Measurements from ENCODE around the gene ETV3.
"Not testable (repeated sequence)": the region's sequence is repeated elsewhere in the genome, so short reads cannot be mapped to it uniquely, and the experiment has no call there.

Gene ETV3

GRCh38 chr1:157111396-157112165 lies 26.6 kb downstream of the ETV3 start:
- no peak for DNase-seq

GRCh38 chr1:157110686-157111085 lies 27.5 kb downstream of the ETV3 start:
- DNase-seq = no peak

DNA sequence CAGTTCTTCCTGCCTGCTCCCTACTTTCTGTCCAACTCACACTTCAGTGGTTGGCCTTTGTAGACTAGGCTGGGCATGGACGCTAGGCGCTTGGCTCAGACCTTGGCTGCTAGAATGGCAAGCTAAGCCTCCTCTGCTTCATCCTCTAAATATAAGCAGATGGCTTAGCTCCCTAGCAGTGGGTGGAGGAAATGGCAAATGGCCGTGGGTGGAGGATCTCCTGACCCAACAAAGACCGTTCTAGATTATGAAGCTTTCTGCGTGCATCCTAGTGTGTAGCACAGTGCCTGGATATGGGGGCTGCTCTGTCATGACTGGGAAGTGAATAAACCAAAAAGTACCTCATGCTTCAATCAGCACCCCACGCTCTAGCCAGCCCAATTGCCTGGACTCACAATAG lies 28.2 kb downstream of the ETV3 start:
- DNase-seq = no peak

DNA sequence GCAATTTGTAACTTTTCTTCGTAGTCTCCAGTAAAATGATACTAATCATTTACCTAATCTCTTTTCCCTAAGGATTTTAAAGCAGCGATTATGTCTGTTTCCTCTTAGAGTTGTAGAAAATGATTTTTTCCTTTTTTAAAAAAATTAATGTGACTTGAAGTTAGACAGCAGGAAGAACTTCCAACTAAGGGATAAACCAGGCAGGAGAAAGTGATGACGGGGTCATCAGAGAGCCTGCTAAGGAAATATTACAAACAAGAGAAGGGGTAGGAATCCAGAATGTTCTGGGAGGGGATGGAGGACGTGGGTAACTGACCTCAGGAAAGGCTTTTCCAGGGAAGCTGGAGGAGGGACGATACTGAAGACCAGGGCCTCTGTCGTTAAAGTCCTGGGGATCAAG lies 29.7 kb downstream of the ETV3 start:
- no peak for DNase-seq

DNA sequence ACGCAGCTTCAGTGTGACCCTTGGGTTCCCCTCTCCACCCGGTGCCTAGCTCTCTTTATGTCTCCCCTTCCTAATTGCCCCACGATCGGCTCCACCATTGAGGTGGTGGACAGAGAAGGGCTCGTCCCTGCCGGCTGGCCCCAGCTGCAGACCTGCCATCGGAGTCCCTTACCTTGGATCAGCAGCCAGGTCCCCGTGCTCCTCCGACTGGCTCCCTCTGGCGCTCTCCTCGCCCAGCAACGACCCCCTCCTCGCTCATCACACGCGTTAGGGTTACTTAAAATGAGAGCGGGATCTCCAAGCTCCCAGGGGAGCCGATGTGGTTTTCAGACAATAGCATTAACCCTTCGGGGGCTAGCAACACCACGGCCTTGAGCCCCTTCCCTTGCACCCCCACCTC lies 30.5 kb downstream of the ETV3 start:
- no peak for DNase-seq

- no peak for DNase-seq
Measured at GRCh38 chr1:157106813-157107189, 31.4 kb downstream of the ETV3 start.

DNA sequence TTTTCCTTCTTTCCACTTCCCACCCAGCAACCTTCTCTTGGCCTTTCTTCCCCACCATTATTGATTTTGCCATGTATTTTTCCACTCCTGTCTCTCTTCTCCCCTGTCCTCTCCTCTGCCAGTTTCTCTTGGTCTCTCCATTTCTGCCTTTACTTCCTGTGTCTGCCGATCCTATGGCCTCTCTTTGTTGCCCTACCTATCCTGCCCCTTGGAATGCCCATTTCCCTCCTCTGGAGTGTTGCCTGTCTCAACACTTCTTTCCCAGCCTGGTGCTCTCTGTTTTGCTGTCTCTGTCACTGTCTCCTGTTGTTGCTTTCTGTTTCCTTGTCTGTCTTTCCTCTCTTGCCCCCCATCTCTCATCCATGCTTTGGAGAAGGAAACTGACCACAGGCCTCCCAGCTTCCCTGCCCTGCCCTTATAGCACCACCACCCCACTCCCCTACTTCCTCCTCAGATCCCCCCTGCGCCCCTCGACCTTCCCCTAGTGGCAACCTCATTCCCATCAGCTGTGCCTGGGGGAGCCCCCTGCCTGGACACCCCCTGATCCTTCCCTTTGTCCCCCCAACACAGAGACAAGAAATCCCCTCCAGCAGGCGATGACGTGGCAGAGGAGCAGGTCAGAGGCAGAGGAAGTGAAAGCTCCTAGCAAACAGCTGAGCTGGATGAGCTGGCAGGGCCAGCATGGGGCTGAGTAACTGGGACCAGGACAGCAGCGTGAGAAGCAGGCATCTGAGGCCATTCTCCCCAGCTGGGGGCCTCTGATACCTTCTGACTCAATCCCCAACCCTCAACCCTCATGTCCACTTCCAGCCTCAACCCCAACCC lies 32.0 kb downstream of the ETV3 start:
- no peak for DNase-seq

- DNase-seq = no peak
Measured at GRCh38 chr1:157105298-157105987, 32.8 kb downstream of the ETV3 start.

- no peak for DNase-seq
Measured at GRCh38 chr1:157104598-157105293, 33.4 kb downstream of the ETV3 start.

- DNase-seq = no peak
Measured at GRCh38 chr1:157103268-157103667, 34.9 kb downstream of the ETV3 start.

DNA sequence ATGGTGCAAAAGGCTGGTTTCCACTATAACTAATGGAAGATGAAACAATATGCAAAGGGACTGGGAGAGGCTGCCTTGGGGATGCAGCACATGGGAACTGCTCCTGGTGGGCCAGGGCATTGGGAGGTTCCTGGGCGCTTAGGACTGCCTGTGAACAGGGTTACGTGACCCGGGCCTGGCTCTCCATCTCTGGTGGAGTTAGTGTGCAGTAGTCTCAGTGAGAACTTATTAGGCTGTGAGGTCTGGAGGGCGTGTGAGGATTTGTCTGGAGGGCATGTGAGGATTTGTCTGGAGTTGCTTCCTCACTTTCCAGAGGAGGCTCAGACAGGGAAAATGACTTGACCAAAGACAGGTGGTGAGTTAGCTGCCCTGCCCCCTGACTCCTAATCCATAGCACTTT lies 37.0 kb downstream of the ETV3 start:
- no peak for DNase-seq

DNA sequence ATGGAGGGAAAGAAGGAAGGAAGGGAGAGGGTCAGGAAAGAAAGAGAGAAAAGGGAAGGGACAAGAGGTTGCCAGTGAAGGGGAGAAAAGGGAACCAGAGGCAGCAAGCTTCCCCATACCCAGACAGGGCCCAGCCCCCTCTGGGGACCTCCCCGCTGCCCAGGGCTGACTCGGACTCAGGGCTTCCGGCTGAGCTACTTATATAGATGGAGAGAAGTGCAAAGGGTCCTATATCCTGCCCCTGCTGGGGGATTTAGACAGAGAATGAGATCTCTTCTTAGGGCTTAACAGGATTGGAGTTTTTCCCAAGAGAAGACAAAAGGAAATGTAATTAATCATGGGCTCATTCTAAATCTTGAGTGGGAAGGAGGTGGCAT lies 38.6 kb downstream of the ETV3 start, which contains the start of gene ETV3L:
TSS of gene ETV3L (minus strand) at position 176 of the 377 bp plus-strand sequence. CDS start 285 bp downstream, outside the sequence.
- no peak for DNase-seq

DNA sequence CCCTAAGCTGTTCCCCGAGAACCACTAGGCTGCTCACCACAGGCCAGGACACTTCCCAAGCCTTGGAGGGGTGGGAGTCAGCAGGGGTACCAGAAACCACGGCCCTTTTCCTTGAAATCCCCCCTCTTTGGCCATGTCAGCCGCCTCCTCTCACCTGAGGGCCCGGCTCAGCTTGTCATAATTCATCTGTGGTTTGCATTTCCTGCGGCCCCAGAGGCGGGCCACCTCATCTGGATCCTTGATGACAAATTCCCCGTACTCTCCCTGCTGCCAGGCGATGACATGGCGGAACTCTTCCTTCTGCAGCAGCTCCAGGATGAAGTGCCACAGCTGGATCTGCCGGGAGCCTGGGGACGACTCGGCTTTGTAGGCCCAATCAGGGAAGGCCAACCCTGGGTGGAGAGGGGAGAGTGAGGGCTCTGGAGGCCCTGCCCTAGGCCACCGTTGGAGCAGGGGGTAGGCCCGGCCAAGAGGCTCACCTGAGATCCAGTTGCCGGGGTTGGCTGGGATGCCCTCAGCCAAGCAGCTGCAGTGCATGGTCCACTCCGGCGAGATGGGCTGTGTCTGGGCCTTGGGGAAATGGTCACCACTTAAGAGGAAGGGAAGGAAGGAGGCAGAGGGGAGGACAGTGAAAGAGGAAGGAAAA lies 39.1 kb downstream of the ETV3 start:
- not testable (repeated sequence) for DNase-seq

DNA sequence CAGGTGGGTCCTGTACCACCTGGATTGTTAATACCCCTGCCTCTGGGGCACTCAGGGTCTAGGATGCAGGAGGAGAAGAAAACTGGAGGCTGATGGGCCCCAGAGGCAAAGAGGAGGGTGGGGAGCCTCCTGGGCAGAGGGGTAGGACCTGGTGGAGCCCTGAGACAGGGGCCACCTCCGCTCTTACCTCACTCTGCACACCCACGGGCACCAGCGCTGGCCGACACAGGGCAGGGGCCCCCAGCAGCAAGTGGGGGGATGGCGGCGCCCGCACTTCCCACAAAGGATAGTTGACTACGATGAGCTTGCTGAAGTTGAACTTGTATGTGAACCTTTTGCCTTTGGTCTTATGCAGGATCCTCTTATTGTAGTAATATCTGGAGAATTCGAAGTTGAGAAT lies 39.7 kb downstream of the ETV3 start:
- DNase-seq = no peak

- no peak for DNase-seq
Measured at GRCh38 chr1:157097692-157098091, 40.5 kb downstream of the ETV3 start.

DNA sequence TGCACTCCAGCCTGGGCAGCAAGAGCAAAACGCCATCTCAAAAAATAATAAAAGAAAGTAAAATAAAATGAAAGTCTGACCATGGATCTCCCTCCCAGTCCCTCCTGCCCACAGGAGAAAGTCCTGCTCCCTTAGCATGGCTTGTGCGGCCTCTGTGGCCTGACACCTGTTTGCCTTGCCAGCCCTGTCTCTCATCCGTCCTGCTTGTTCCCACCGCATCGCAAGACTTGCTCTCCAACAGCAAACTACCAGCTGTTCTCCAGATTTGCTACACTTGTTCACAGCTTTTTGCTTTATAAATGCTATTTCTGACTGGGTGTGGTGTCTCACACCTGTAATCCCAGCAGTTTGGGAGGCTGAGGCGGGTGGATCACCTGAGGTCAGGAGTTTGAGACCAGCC lies 41.3 kb downstream of the ETV3 start:
- DNase-seq = no peak

GRCh38 chr1:157095551-157095950 lies 42.6 kb downstream of the ETV3 start:
- no peak for DNase-seq

DNA sequence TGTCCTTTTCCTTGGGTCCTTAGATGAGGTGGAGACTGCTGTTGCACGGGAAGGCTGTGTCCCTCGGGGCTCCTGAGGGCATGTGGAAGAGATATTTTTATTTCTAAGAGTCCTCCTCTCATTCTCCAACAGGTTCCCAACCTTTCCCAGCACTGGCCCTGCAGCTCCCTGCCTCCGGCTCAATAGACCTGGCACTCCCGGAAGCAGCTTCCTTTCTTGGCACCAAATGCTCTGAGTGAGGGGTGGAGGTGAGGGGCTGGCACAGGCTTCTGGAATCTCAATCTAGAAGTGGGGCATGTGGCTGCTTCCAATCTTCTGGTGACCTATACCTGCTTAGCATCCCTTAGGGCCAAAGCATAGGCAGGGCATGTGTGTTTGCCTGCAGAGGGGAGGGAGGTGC lies 43.1 kb downstream of the ETV3 start:
- DNase-seq = no peak

DNA sequence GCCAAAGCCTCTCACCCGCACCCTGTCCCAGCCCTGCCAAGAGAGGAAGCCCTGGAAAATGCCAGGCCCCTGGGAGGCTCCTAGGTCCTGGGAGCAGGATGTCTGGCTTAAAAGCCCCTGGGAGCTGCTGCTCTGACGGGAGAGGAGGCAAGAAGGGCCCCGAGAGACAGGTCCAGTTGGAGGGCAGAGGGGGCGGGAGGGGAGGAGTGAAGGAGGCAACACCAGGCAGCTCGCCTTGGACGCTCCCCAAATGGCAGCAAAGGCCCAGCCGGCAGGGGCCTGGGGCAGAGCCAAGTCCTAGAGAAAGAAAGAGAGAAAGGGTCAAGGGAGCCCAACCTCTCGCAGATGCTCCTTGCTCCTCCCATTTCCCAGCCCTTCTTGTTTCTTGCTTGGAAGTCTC lies 45.4 kb downstream of the ETV3 start:
- no peak for DNase-seq

DNA sequence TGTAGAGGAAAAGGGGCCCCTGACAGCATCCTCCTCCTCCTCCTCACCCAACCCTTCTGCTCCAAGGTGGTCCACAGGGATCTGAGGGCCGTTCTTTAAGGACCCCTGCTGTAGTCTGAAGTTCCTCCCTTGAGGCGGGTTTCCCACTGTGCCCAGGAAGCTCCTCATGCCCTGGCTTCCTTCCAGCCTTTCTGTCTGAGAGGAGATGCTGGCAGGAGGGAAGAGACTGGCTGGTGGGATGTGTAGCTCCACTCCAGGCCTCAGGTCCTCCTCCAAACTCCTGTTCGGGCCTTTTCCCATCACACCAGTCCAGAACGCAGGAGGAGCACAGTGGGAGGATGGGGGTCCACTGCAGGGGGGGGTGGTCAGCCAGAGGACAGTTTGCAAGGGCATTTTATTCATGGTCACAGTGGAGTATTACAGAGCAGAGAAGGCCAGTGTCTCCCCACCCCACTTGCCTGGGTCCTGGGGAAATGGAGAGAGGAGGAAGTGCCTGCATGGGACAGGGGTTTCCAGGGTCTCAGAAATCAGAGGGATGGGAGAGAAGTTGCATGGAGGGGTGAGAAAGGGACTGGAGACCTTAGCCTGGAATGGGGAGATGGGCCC lies 46.4 kb downstream of the ETV3 start:
- no peak for DNase-seq

DNA sequence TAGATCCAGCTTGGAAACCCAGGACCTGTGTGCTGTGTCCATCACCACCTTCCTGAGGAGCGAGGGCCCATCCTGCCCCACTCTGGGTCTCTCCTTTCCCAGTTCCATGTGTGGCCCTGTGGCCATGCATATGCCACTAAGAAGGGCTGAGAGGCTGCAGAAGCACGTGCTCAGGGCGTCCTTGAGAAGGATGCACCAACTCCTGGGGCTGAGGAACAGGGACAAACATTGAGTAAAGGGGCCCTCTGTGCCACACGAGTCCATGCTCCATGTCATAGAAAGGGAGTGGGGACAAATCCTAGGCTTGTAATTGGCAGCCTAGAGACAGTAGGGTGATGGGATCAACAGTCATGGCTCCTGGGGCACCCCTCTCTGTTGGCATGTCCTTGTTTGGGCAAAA lies 47.0 kb downstream of the ETV3 start:
- no peak for DNase-seq

- DNase-seq = no peak
Measured at GRCh38 chr1:157090771-157091170, 47.4 kb downstream of the ETV3 start.
